ENCODE results near the gene GUCA1C. TPM values are rescaled to one million over a fixed set of nuclear protein-coding genes. Genes with fewer than 3 reads are reported as not detected.

The GUCA1C gene
- total RNA-seq, 6 experiments from 2014 or later = not detected

DNA sequence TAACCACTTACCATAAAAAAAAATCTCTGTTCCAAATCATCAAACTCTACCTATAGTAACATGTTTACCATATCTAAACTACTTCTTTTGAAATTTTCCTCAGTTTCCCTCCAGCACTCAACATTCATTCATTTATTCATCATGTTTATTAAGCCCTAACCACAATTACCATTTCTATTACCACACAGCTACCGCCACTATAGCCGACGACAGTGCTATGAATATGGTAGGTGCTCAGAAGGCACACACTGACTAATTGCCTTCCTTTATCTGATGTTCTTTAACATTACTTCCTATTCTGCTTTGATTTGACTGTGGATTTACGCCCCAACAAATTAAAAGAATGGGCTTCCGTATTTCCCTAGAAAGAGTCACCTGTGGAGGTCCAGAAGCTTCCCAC is 43.9 kb downstream of the GUCA1C start:
- Mint-ChIP-seq H3K4me1 (ENCODE audit: low read depth) (peaks cover 3% of the 10 kb centered on the region; the same call in 1 of the 2 replicates), H3K27me3 (ENCODE audit: insufficient read depth) (peaks cover 1% of the 10 kb centered on the region), H3K4me3 (no peak overlapping the region), H3K9me3 (no peaks in the 10 kb centered on the region; the same call in 1 of the 2 replicates), H3K36me3 (ENCODE audit: low read depth) (no peaks in the 10 kb centered on the region), H3K27ac (no peak overlapping the region)
- no peak for DNase-seq
- TF ChIP-seq CTCF (IDR thresholded peaks at IDR 0.05) = no peak

GRCh38 chr3:108907194-108907593 is 46.5 kb downstream of the GUCA1C start:
- peaks cover 1% of the 10 kb centered on the region for H3K27me3 Mint-ChIP-seq (ENCODE audit: insufficient read depth)
- no peak for DNase-seq
- no peak overlapping the region for H3K4me3 Mint-ChIP-seq
- no peaks in the 10 kb centered on the region for H3K4me1 Mint-ChIP-seq (ENCODE audit: low read depth)
- no peaks in the 10 kb centered on the region for H3K36me3 Mint-ChIP-seq (ENCODE audit: low read depth)
- H3K27ac Mint-ChIP-seq = no peak overlapping the region
- peaks cover 8% of the 10 kb centered on the region; the same call in 1 of the 2 replicates for H3K9me3 Mint-ChIP-seq
- no peak for TF ChIP-seq CTCF (IDR thresholded peaks at IDR 0.05)

GRCh38 chr3:108899530-108899929 is 54.1 kb downstream of the GUCA1C start:
- TF ChIP-seq CTCF (IDR thresholded peaks at IDR 0.05) = no peak
- peaks cover 8% of the 10 kb centered on the region; the same call in 1 of the 2 replicates for H3K9me3 Mint-ChIP-seq
- H3K27me3 Mint-ChIP-seq (ENCODE audit: insufficient read depth) = no peaks in the 10 kb centered on the region; the same call in 1 of the 2 replicates
- no peak overlapping the region for H3K27ac Mint-ChIP-seq
- DNase-seq = no peak
- no peak overlapping the region for H3K4me3 Mint-ChIP-seq
- no peaks in the 10 kb centered on the region for H3K36me3 Mint-ChIP-seq (ENCODE audit: low read depth)
- no peaks in the 10 kb centered on the region for H3K4me1 Mint-ChIP-seq (ENCODE audit: low read depth)

GRCh38 chr3:108897883-108898282 is 55.8 kb downstream of the GUCA1C start:
- TF ChIP-seq CTCF (IDR thresholded peaks at IDR 0.05) = no peak
- Mint-ChIP-seq H3K4me3 (no peak overlapping the region), H3K36me3 (ENCODE audit: low read depth) (no peaks in the 10 kb centered on the region), H3K9me3 (no peaks in the 10 kb centered on the region; the same call in 1 of the 2 replicates), H3K4me1 (ENCODE audit: low read depth) (no peaks in the 10 kb centered on the region), H3K27me3 (ENCODE audit: insufficient read depth) (no peaks in the 10 kb centered on the region; the same call in 1 of the 2 replicates), H3K27ac (no peak overlapping the region)
- DNase-seq = no peak

- Mint-ChIP-seq H3K27ac (no peak overlapping the region), H3K4me3 (no peak overlapping the region), H3K9me3 (no peaks in the 10 kb centered on the region; the same call in 1 of the 2 replicates), H3K4me1 (ENCODE audit: low read depth) (no peaks in the 10 kb centered on the region), H3K27me3 (ENCODE audit: insufficient read depth) (no peaks in the 10 kb centered on the region; the same call in 1 of the 2 replicates), H3K36me3 (ENCODE audit: low read depth) (no peaks in the 10 kb centered on the region)
- no peak for DNase-seq
- TF ChIP-seq CTCF (IDR thresholded peaks at IDR 0.05) = no peak
Observed at GRCh38 chr3:108894981-108895380, 58.7 kb downstream of the GUCA1C start.

GRCh38 chr3:108891833-108892232 is 61.8 kb downstream of the GUCA1C start:
- Mint-ChIP-seq H3K9me3 (no peaks in the 10 kb centered on the region), H3K27me3 (ENCODE audit: insufficient read depth) (no peaks in the 10 kb centered on the region), H3K36me3 (ENCODE audit: low read depth) (no peaks in the 10 kb centered on the region), H3K4me1 (ENCODE audit: low read depth) (no peaks in the 10 kb centered on the region), H3K27ac (no peak overlapping the region), H3K4me3 (no peak overlapping the region)
- DNase-seq = no peak
- no peak for TF ChIP-seq CTCF (IDR thresholded peaks at IDR 0.05)

All from HFFc6 (cell line).